GM12878 (cell line): ENCODE measurements around the gene MGLL.

Experiments used
- E2F8 ChIP-seq: fragments of 450-650 bp; IDR thresholded peaks from 2 replicates; pipeline ENCODE4 v1.6.1; 2018; ENCODE audit warnings: mild to moderate bottlenecking, low read depth, moderate library complexity; ENCODE audit not compliant: partially characterized antibody
- KDM1A ChIP-seq: fragments of 200-600 bp; sonication (generic); IDR thresholded peaks from 2 replicates; pipeline ENCODE4 v1.6.1; 2016; ENCODE audit warnings: borderline replicate concordance

GRCh38 chr3:127651516-127652172 lies 170.7 kb downstream of the MGLL start:
- no peak for TF ChIP-seq KDM1A
- no peak for TF ChIP-seq E2F8
